ENCODE measurements around the gene ZG16B.

Gene ZG16B

GRCh38 chr16:2867987-2868789 lies 38.1 kb downstream of the ZG16B start:
- peak; percentile 96 for DNase-seq (ENCODE audit: low read depth)

GRCh38 chr16:2871926-2872325 lies 41.8 kb downstream of the ZG16B start:
- no peak for DNase-seq (ENCODE audit: low read depth)

GRCh38 chr16:2874032-2874911 lies 44.2 kb downstream of the ZG16B start:
- no peak for DNase-seq (ENCODE audit: low read depth)

GRCh38 chr16:2874912-2875362 lies 44.8 kb downstream of the ZG16B start:
- peak; percentile 51 for DNase-seq (ENCODE audit: low read depth)

- no peak for DNase-seq (ENCODE audit: low read depth)
Observed at GRCh38 chr16:2879854-2880508, 49.9 kb downstream of the ZG16B start.
